ENCODE data around the gene ESD.

- TF ChIP-seq CTCF (IDR thresholded peaks at IDR 0.05) (no peak), POLR2A (IDR thresholded peaks at IDR 0.05) (no peak)
Measured at GRCh38 chr13:46830405-46831005, 33.5 kb upstream of the ESD start.

Data from tibial nerve (tissue), 3 donors.